H9 (cell line): Measurements from ENCODE around the gene S100A7A. TPM values are rescaled to one million over a fixed set of nuclear protein-coding genes. Genes with fewer than 3 reads are reported as not detected.
"Not testable (repeated sequence)": the region's sequence is repeated elsewhere in the genome, so short reads cannot be mapped to it uniquely, and the experiment has no call there.

Source experiments
- DNase-seq: peaks from one replicate; pipeline ENCODE4 v3.0.0-alpha.2; 2017
- H2AFZ ChIP-seq: one replicate; pipeline ENCODE4 v1.6.1; 2013; ENCODE audit warnings: mild to moderate bottlenecking, low read length, control low read depth, moderate library complexity
- H2AK5ac ChIP-seq: 2 replicates; pipeline ENCODE4 v1.6.1; 2013; ENCODE audit warnings: low read length, control low read depth, mixed read lengths; ENCODE audit not compliant: insufficient read length
- H2BK120ac ChIP-seq: one replicate; pipeline ENCODE4 v1.6.1; 2013; ENCODE audit warnings: low read depth, mild to moderate bottlenecking, low read length, control low read depth, inconsistent platforms; ENCODE audit not compliant: poor library complexity, severe bottlenecking
- H2BK12ac ChIP-seq: 2 replicates; pipeline ENCODE4 v1.6.1; 2013; ENCODE audit warnings: low read length, control low read depth, mixed read lengths, low read depth; ENCODE audit not compliant: insufficient read length
- H2BK15ac ChIP-seq: 2 replicates; pipeline ENCODE4 v1.6.1; 2013; ENCODE audit warnings: low read depth, low read length, control low read depth
- H2BK20ac ChIP-seq: one replicate; pipeline ENCODE4 v1.6.1; 2013; ENCODE audit warnings: low read depth, mild to moderate bottlenecking, low read length, control low read depth, inconsistent platforms; ENCODE audit not compliant: poor library complexity, severe bottlenecking
- H2BK5ac ChIP-seq: 2 replicates; pipeline ENCODE4 v1.6.1; 2013; ENCODE audit warnings: low read length, control low read depth, mixed read lengths; ENCODE audit not compliant: insufficient read length
- H3K14ac ChIP-seq: 2 replicates; pipeline ENCODE4 v1.6.1; 2013; ENCODE audit warnings: low read length, control low read depth; ENCODE audit not compliant: insufficient read depth
- H3K18ac ChIP-seq: 2 replicates; pipeline ENCODE4 v1.6.1; 2013; ENCODE audit warnings: low read depth, mild to moderate bottlenecking, mixed read lengths, low read length, control low read depth; ENCODE audit not compliant: insufficient read length
- H3K23ac ChIP-seq: 2 replicates; pipeline ENCODE4 v1.6.1; 2013; ENCODE audit warnings: low read length, control low read depth, mixed read lengths, low read depth; ENCODE audit not compliant: insufficient read length
- H3K23me2 ChIP-seq: 2 replicates; pipeline ENCODE4 v1.6.1; 2013; ENCODE audit warnings: low read depth, mild to moderate bottlenecking, mixed read lengths, low read length, control low read depth; ENCODE audit not compliant: insufficient read length, poor library complexity, severe bottlenecking
- H3K27ac ChIP-seq: 2 replicates; pipeline ENCODE4 v1.5.1; 2013; ENCODE audit warnings: low read length, control low read depth, mixed read lengths, low read depth; ENCODE audit not compliant: insufficient read length
- H3K27me3 ChIP-seq: 2 replicates; pipeline ENCODE4 v1.6.1; 2013; ENCODE audit warnings: low read length, control low read depth, inconsistent platforms; ENCODE audit not compliant: insufficient read depth
- H3K4ac ChIP-seq: 2 replicates; pipeline ENCODE4 v1.6.1; 2013; ENCODE audit warnings: low read depth, mild to moderate bottlenecking, control low read depth, inconsistent platforms, low read length, moderate library complexity
- H3K4me1 ChIP-seq: 2 replicates; pipeline ENCODE4 v1.6.1; 2013; ENCODE audit warnings: low read length, control low read depth, inconsistent platforms; ENCODE audit not compliant: insufficient read depth
- H3K4me2 ChIP-seq: 2 replicates; pipeline ENCODE4 v1.6.1; 2013; ENCODE audit warnings: low read length, control low read depth, mixed read lengths; ENCODE audit not compliant: insufficient read length, insufficient read depth
- H3K56ac ChIP-seq: 2 replicates; pipeline ENCODE4 v1.6.1; 2013; ENCODE audit warnings: low read depth, mild to moderate bottlenecking, mixed read lengths, low read length, control low read depth; ENCODE audit not compliant: insufficient read length
- H3K79me1 ChIP-seq: 2 replicates; pipeline ENCODE4 v1.6.1; 2013; ENCODE audit warnings: low read depth, mild to moderate bottlenecking, moderate library complexity, low read length, control low read depth, inconsistent platforms; ENCODE audit not compliant: insufficient read depth, poor library complexity, severe bottlenecking
- H3K79me2 ChIP-seq: 2 replicates; pipeline ENCODE4 v1.6.1; 2013; ENCODE audit warnings: low read length, control low read depth, inconsistent platforms; ENCODE audit not compliant: insufficient read depth
- H3K9ac ChIP-seq: 2 replicates; pipeline ENCODE4 v1.6.1; 2013; ENCODE audit warnings: low read length, control low read depth, mixed read lengths; ENCODE audit not compliant: insufficient read length; ENCODE audit errors: extremely low read depth
- H3K9me3 ChIP-seq: one replicate; pipeline ENCODE4 v1.6.1; 2013; ENCODE audit warnings: low read depth, low read length, inconsistent platforms; ENCODE audit not compliant: control insufficient read depth
- H3T11ph ChIP-seq: one replicate; pipeline ENCODE4 v1.6.1; 2013; ENCODE audit warnings: mild to moderate bottlenecking, low read length, control low read depth, inconsistent platforms
- H4K20me1 ChIP-seq: one replicate; pipeline ENCODE4 v1.6.1; 2013; ENCODE audit not compliant: control insufficient read depth, insufficient read length, insufficient read depth
- H4K5ac ChIP-seq: 2 replicates; pipeline ENCODE4 v1.6.1; 2013; ENCODE audit warnings: low read depth, mild to moderate bottlenecking, mixed read lengths, low read length, control low read depth; ENCODE audit not compliant: insufficient read length
- H4K8ac ChIP-seq: replicated peaks from 2 replicates; pipeline ENCODE4 v1.6.1; 2013; ENCODE audit warnings: low read length, control low read depth, mixed read lengths, low read depth; ENCODE audit not compliant: insufficient read length
- H4K91ac ChIP-seq: 2 replicates; pipeline ENCODE4 v1.6.1; 2013; ENCODE audit warnings: low read depth, mild to moderate bottlenecking, moderate library complexity, mixed read lengths, low read length, control low read depth; ENCODE audit not compliant: insufficient read length
- H3K27ac Mint-ChIP-seq, 3 experiments: 2 replicates in 2 of 3; 3 replicates in 1 of 3; pipeline ENCODE4 v1.8.0; 2020 to 2021; ENCODE audit warnings: mixed read lengths in 3 of 3, mild to moderate bottlenecking in 1 of 3, moderate library complexity in 1 of 3
- H3K27me3 Mint-ChIP-seq: 2 replicates; pipeline ENCODE4 v1.8.0; 2021; ENCODE audit warnings: low read depth, mild to moderate bottlenecking, moderate library complexity, mixed read lengths
- H3K36me3 Mint-ChIP-seq, 3 experiments: 2 replicates in 2 of 3; 3 replicates in 1 of 3; pipeline ENCODE4 v1.8.0; 2020 to 2021; ENCODE audit warnings: low read depth in 3 of 3, mixed read lengths in 3 of 3; ENCODE audit not compliant: insufficient read depth in 1 of 3
- H3K4me1 Mint-ChIP-seq, 2 experiments: 2 replicates each; pipeline ENCODE4 v1.8.0; 2020; ENCODE audit warnings: mixed read lengths in 2 of 2
- H3K4me3 Mint-ChIP-seq, 2 experiments: 2 replicates in 1 of 2; 3 replicates in 1 of 2; pipeline ENCODE4 v1.8.0; 2020 to 2021; ENCODE audit warnings: mild to moderate bottlenecking in 2 of 2, mixed read lengths in 2 of 2, moderate library complexity in 1 of 2
- H3K9me3 Mint-ChIP-seq, 2 experiments: 2 replicates in 1 of 2; 3 replicates in 1 of 2; pipeline ENCODE4 v1.8.0; 2020; ENCODE audit warnings: mild to moderate bottlenecking in 2 of 2, mixed read lengths in 2 of 2, moderate library complexity in 1 of 2
- WGBS: extraction: QIAGEN DNeasy Blood & Tissue Kit; methylation state at CpG from one replicate; pipeline ENCODE4 v1.1.7; 2013; ENCODE audit warnings: missing lambda C conversion rate, low lambda C conversion rate, mixed read lengths; ENCODE audit not compliant: insufficient read length; ENCODE audit errors: extremely low coverage; 5-methylcytosine and 5-hydroxymethylcytosine counted together
- total RNA-seq: library from RNA; stranded (reverse); gene quantifications from 2 replicates; pipeline ENCODE4 v1.2.1, GENCODE V29; 2021

The S100A7A gene
- total RNA-seq, 1 experiment from 2014 or later: not detected

- not testable (repeated sequence) for H3K9me3 Mint-ChIP-seq, H4K20me1 ChIP-seq, H4K8ac ChIP-seq, DNase-seq, H3K27ac ChIP-seq, H3K56ac ChIP-seq, H3K27ac Mint-ChIP-seq, H2BK20ac ChIP-seq, H3K9me3 ChIP-seq, H3K27me3 ChIP-seq, H2BK120ac ChIP-seq, H3K4me3 Mint-ChIP-seq, H3K79me2 ChIP-seq, H3K4me1 Mint-ChIP-seq, H3K4me1 ChIP-seq, H3K4me2 ChIP-seq, H3K14ac ChIP-seq, H3K36me3 Mint-ChIP-seq, H3K23me2 ChIP-seq, H3T11ph ChIP-seq, H2BK5ac ChIP-seq, H2AK5ac ChIP-seq, H2AFZ ChIP-seq, H3K9ac ChIP-seq, H2BK15ac ChIP-seq, H3K18ac ChIP-seq, H4K91ac ChIP-seq, H4K5ac ChIP-seq, H2BK12ac ChIP-seq, H3K23ac ChIP-seq, H3K79me1 ChIP-seq, H3K4ac ChIP-seq
- peaks cover 16% of the 10 kb centered on the region for H3K27me3 Mint-ChIP-seq
- no CpG with 5 or more reads among the region's 2 CpGs for WGBS
Observed at GRCh38 chr1:153419436-153419793, 3.1 kb downstream of the S100A7A start.
